ENCODE measurements around the gene GRIK3. TPM values are rescaled to one million over a fixed set of nuclear protein-coding genes. Genes with fewer than 3 reads are reported as not detected.

GRIK3 gene
- total RNA-seq, 3 donors from 2014 or later (not counting 1 experiment from before 2014, with no cell fraction given) = not detected

DNA sequence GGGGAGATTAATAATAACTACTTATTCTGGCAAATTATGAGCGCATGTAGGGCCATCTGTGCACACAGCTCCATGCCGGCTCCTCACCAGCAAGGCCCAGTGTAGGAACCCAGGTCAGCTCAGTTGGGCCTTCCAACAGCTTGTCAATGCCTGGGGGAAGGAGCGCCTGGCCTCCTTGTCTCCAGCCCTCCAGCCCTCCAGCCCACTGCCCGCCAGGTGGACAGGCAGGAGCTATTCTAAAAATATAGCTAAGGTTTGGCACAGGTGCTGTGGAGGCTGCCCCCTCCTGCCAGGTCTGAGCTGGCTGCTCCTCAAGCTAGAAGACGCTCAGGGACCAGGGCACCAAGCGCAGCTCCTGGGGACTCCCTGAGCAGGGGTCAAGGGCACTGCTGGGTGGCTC lies 85.7 kb downstream of the GRIK3 start:
- Mint-ChIP-seq H3K4me1 (no peaks in the 10 kb centered on the region), H3K4me3 (no peak overlapping the region), H3K9me3 (no peaks in the 10 kb centered on the region), H3K27me3 (ENCODE audit: low read depth in 2 of 2) (peaks cover 3 to 26% of the 10 kb centered on the region in 2 donors), H3K27ac (no peak overlapping the region), H3K36me3 (no peaks in the 10 kb centered on the region)
- WGBS (ENCODE audit: insufficient coverage) = 89% methylated on average over 6 of the region's 6 CpGs
- Histone ChIP-seq H3K4me3 (ENCODE audit: low read length) (no peak overlapping the region), H3K27me3 (ENCODE audit: control insufficient read depth, insufficient read depth, low read length) (no peaks in the 10 kb centered on the region), H3K4me1 (ENCODE audit: control insufficient read depth, insufficient read depth, low read length) (no peaks in the 10 kb centered on the region), H3K27ac (ENCODE audit: low read length) (no peak overlapping the region), H3K9me3 (ENCODE audit: control insufficient read depth, insufficient read depth, low read length) (no peaks in the 10 kb centered on the region), H3K36me3 (ENCODE audit: control insufficient read depth, insufficient read depth, low read length) (no peaks in the 10 kb centered on the region)
- TF ChIP-seq, protein P1, sequence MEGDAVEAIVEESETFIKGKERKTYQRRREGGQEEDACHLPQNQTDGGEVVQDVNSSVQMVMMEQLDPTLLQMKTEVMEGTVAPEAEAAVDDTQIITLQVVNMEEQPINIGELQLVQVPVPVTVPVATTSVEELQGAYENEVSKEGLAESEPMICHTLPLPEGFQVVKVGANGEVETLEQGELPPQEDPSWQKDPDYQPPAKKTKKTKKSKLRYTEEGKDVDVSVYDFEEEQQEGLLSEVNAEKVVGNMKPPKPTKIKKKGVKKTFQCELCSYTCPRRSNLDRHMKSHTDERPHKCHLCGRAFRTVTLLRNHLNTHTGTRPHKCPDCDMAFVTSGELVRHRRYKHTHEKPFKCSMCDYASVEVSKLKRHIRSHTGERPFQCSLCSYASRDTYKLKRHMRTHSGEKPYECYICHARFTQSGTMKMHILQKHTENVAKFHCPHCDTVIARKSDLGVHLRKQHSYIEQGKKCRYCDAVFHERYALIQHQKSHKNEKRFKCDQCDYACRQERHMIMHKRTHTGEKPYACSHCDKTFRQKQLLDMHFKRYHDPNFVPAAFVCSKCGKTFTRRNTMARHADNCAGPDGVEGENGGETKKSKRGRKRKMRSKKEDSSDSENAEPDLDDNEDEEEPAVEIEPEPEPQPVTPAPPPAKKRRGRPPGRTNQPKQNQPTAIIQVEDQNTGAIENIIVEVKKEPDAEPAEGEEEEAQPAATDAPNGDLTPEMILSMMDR (IDR thresholded peaks at IDR 0.05) = no peak
- intact Hi-C loops (cut with micrococcal nuclease) = no loop called here
- DNase-seq (no peak), ATAC-seq (no peak)

DNA sequence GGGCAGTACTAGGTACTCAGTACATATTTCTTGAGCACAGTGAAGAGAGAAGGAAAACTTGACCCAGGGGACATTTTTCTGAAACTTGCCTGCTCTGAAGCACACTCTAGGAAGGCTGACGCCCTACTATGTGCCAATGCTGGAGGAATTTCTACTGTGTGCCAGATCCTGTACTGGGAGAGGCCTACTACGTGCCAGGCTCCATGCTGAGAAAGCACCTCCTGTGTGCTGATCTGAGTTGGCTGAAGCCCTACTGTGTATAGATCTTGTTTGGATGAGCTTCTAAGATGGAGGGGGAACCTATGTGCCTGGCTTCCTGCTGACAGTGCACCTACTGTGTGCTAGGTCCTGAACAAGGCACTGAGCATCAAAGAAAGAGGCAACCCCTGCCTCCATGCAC lies 86.2 kb downstream of the GRIK3 start:
- H3K9me3 Mint-ChIP-seq = no peaks in the 10 kb centered on the region

DNA sequence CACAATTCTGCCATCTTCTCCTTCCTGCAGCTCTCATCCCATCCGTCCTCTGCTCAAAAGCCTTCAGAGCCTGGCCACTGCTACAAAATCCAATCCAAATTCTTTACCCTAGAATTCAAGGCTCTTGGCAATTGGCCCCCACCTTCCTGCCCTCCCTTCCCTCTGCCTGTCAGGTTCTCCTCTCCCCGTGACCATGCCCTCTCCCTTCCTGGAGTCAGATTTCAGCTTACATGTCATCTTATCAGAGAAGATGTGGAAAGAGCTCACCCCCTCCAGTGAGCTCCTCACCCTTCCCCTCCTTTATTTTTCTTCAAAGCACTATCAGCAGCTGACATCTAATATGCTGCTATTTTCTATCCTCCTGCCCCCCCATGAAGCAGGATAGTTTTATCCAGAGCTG lies 86.9 kb downstream of the GRIK3 start:
- 28% methylated on average over 2 of the region's 2 CpGs for WGBS (ENCODE audit: insufficient coverage)
- intact Hi-C loops (cut with micrococcal nuclease) = no loop called here
- H3K9me3 Mint-ChIP-seq = no peaks in the 10 kb centered on the region
- no peak overlapping the region for H3K4me3 Mint-ChIP-seq
- TF ChIP-seq, protein P1 (IDR thresholded peaks at IDR 0.05) = no peak
- no peaks in the 10 kb centered on the region for H3K36me3 ChIP-seq (ENCODE audit: control insufficient read depth, insufficient read depth, low read length)
- no peaks in the 10 kb centered on the region for H3K4me1 ChIP-seq (ENCODE audit: control insufficient read depth, insufficient read depth, low read length)
- H3K36me3 Mint-ChIP-seq = no peaks in the 10 kb centered on the region
- no peak overlapping the region for H3K27ac ChIP-seq (ENCODE audit: low read length)
- no peak overlapping the region for H3K4me3 ChIP-seq (ENCODE audit: low read length)
- ATAC-seq = no peak
- H3K9me3 ChIP-seq (ENCODE audit: control insufficient read depth, insufficient read depth, low read length) = no peaks in the 10 kb centered on the region
- no peaks in the 10 kb centered on the region for H3K27me3 ChIP-seq (ENCODE audit: control insufficient read depth, insufficient read depth, low read length)
- H3K27me3 Mint-ChIP-seq (ENCODE audit: low read depth in 2 of 2) = peaks cover 0 to 26% of the 10 kb centered on the region in 2 donors
- no peaks in the 10 kb centered on the region for H3K4me1 Mint-ChIP-seq
- no peak overlapping the region for H3K27ac Mint-ChIP-seq
- no peak for DNase-seq

More for the DNA sequence above, 86.2 kb downstream of the GRIK3 start:
- DNase-seq (no peak), ATAC-seq (no peak)
- intact Hi-C loops (cut with micrococcal nuclease) = no loop called here
- H3K27me3 Mint-ChIP-seq (ENCODE audit: low read depth in 2 of 2) = peaks cover 0 to 26% of the 10 kb centered on the region in 2 donors
- TF ChIP-seq, protein P1 (IDR thresholded peaks at IDR 0.05) = no peak
- H3K9me3 ChIP-seq (ENCODE audit: control insufficient read depth, insufficient read depth, low read length) = no peaks in the 10 kb centered on the region
- H3K4me3 Mint-ChIP-seq = no peak overlapping the region
- H3K36me3 Mint-ChIP-seq = no peaks in the 10 kb centered on the region
- no peaks in the 10 kb centered on the region for H3K36me3 ChIP-seq (ENCODE audit: control insufficient read depth, insufficient read depth, low read length)
- WGBS (ENCODE audit: insufficient coverage) = 55% methylated on average over 2 of the region's 2 CpGs
- no peaks in the 10 kb centered on the region for H3K4me1 ChIP-seq (ENCODE audit: control insufficient read depth, insufficient read depth, low read length)
- no peaks in the 10 kb centered on the region for H3K27me3 ChIP-seq (ENCODE audit: control insufficient read depth, insufficient read depth, low read length)
- H3K4me3 ChIP-seq (ENCODE audit: low read length) = no peak overlapping the region
- no peaks in the 10 kb centered on the region for H3K4me1 Mint-ChIP-seq
- H3K27ac ChIP-seq (ENCODE audit: low read length) = no peak overlapping the region
- no peak overlapping the region for H3K27ac Mint-ChIP-seq

DNA sequence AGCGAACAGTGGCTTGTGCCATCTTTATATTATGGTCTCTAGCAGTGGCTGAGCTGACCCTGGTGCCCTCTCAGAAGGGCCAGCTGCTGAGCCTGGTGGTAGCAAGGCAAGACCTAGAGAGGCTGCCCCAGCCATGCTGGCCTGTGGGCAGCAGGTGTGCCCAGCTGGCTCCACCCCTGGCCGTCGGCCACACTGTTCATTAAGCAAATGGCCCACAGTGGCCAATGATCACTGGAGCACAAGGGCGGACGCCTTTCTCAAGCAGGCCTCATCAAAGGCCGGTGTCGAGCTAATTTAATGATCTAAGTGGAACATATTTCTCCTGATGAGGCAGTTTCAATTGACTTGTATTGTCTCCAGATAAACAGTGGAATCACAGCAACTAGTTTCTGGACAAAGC lies 89.4 kb downstream of the GRIK3 start:
- H3K27me3 Mint-ChIP-seq (ENCODE audit: low read depth in 2 of 2) = peaks cover under 1 to 22% of the 10 kb centered on the region in 2 donors
- H3K4me3 Mint-ChIP-seq = no peak overlapping the region
- H3K36me3 ChIP-seq (ENCODE audit: control insufficient read depth, insufficient read depth, low read length) = no peaks in the 10 kb centered on the region

More for the DNA sequence above, 89.4 kb downstream of the GRIK3 start:
- Histone ChIP-seq H3K9me3 (ENCODE audit: control insufficient read depth, insufficient read depth, low read length) (no peaks in the 10 kb centered on the region), H3K27ac (ENCODE audit: low read length) (no peak overlapping the region), H3K4me1 (ENCODE audit: control insufficient read depth, insufficient read depth, low read length) (no peaks in the 10 kb centered on the region), H3K4me3 (ENCODE audit: low read length) (no peak overlapping the region), H3K27me3 (ENCODE audit: control insufficient read depth, insufficient read depth, low read length) (no peaks in the 10 kb centered on the region)
- DNase-seq (no peak), ATAC-seq (no peak)
- Mint-ChIP-seq H3K4me1 (no peaks in the 10 kb centered on the region), H3K27ac (no peak overlapping the region), H3K36me3 (no peaks in the 10 kb centered on the region), H3K9me3 (no peaks in the 10 kb centered on the region)
- 86% methylated on average over 7 of the region's 7 CpGs for WGBS (ENCODE audit: insufficient coverage)
- TF ChIP-seq, protein P1 (IDR thresholded peaks at IDR 0.05) = no peak
- intact Hi-C loops (cut with micrococcal nuclease) = no loop called here
